H1 (cell line): ENCODE data around the gene INTS1. TPM values are rescaled to one million over a fixed set of nuclear protein-coding genes. Genes with fewer than 3 reads are reported as not detected.

Source experiments
- CTCF ChIA-PET: fragments of 300-600 bp; sonication (Branson Sonifier 250); formaldehyde crosslinking; loops from one replicate; lab custom pipeline; 2021; ENCODE audit not compliant: partially characterized antibody; lab: Charles Lee
- POLR2A ChIA-PET: fragments of 300-600 bp; sonication (Branson Sonifier 250); formaldehyde crosslinking; loops from one replicate; lab custom pipeline; 2021; ENCODE audit warnings: inconsistent platforms; ENCODE audit not compliant: partially characterized antibody; lab: Charles Lee
- DNase-seq, 2 experiments: peaks; one replicate each; pipeline versions ENCODE4 v3.0.0 to v3.0.0-alpha.2; 2010 to 2022; ENCODE audit warnings: low spot score in 2 of 2, low read depth in 1 of 2, mixed read lengths in 1 of 2
- FAIRE-seq: peaks from 2 replicates; lab custom pipeline; 2011; peaks lifted over from hg19 to GRCh38; lab: Jason Lieb, UNC
- H2AFZ ChIP-seq: 2 replicates; pipeline ENCODE4 v1.8.1; 2012; ENCODE audit warnings: low read length, inconsistent platforms
- H2AK5ac ChIP-seq: 2 replicates; pipeline ENCODE4 v1.6.1; 2013; ENCODE audit warnings: low read depth, low read length
- H2BK120ac ChIP-seq: replicated peaks from 2 replicates; pipeline ENCODE3; 2013; ENCODE audit warnings: low read depth, low read length, inconsistent platforms
- H2BK12ac ChIP-seq: 2 replicates; pipeline ENCODE4 v1.6.1; 2013; ENCODE audit warnings: low read depth, low read length
- H2BK15ac ChIP-seq: 2 replicates; pipeline ENCODE4 v1.6.1; 2013; ENCODE audit warnings: low read length
- H2BK20ac ChIP-seq: 2 replicates; pipeline ENCODE4 v1.6.1; 2013; ENCODE audit warnings: low read length
- H2BK5ac ChIP-seq: 2 replicates; pipeline ENCODE4 v1.6.1; 2013; ENCODE audit warnings: low read depth, low read length
- H3K14ac ChIP-seq: 2 replicates; pipeline ENCODE4 v1.6.1; 2013; ENCODE audit warnings: inconsistent platforms; ENCODE audit not compliant: insufficient read length
- H3K18ac ChIP-seq: 2 replicates; pipeline ENCODE4 v1.6.1; 2013; ENCODE audit warnings: low read length; ENCODE audit errors: extremely low read depth
- H3K23ac ChIP-seq: 2 replicates; pipeline ENCODE4 v1.6.1; 2013; ENCODE audit warnings: inconsistent platforms; ENCODE audit not compliant: insufficient read length
- H3K23me2 ChIP-seq: 2 replicates; pipeline ENCODE4 v1.6.1; 2013; ENCODE audit warnings: low read depth, low read length
- H3K27ac ChIP-seq: 2 replicates; pipeline ENCODE4 v1.6.1; 2011; ENCODE audit warnings: low read depth, low read length, inconsistent platforms
- H3K27me3 ChIP-seq, 4 experiments: replicated peaks in 1 of 4; 1 replicate in 1 of 4; 2 replicates in 3 of 4; pipeline versions ENCODE4 v1.6.1 to v1.8.1; 2011 to 2013; ENCODE audit warnings: low read length in 3 of 4, mild to moderate bottlenecking in 3 of 4, inconsistent platforms in 2 of 4, mixed read lengths in 2 of 4, moderate library complexity in 1 of 4; ENCODE audit not compliant: control insufficient read depth in 3 of 4, insufficient read depth in 3 of 4; ENCODE audit errors: extremely low read depth in 1 of 4
- H3K36me3 ChIP-seq, 4 experiments: 2 replicates each; pipeline versions ENCODE4 v1.6.1 to v1.8.1; 2011 to 2013; ENCODE audit warnings: mild to moderate bottlenecking in 4 of 4, low read length in 3 of 4, moderate library complexity in 2 of 4, control low read depth in 1 of 4, inconsistent platforms in 1 of 4; ENCODE audit not compliant: insufficient read depth in 4 of 4, control insufficient read depth in 2 of 4
- H3K4ac ChIP-seq: replicated peaks from 2 replicates; pipeline ENCODE3; 2013; ENCODE audit warnings: low read length, low read depth, mixed read lengths, inconsistent platforms; ENCODE audit not compliant: insufficient read length
- H3K4me1 ChIP-seq, 4 experiments: replicated peaks in 1 of 4; 1 replicate in 1 of 4; 2 replicates in 3 of 4; pipeline versions ENCODE4 v1.6.1 to v1.8.1; 2011 to 2013; ENCODE audit warnings: low read length in 3 of 4, inconsistent platforms in 2 of 4, mixed read lengths in 1 of 4; ENCODE audit not compliant: insufficient read depth in 4 of 4, control insufficient read depth in 3 of 4
- H3K4me2 ChIP-seq, 2 experiments: 2 replicates each; pipeline versions ENCODE4 v1.6.1 to v1.8.1; 2011 to 2013; ENCODE audit warnings: low read depth in 2 of 2, low read length in 2 of 2, control low read depth in 1 of 2, inconsistent platforms in 1 of 2, mild to moderate bottlenecking in 1 of 2; ENCODE audit not compliant: insufficient read depth in 1 of 2
- H3K4me3 ChIP-seq, 4 experiments: fragments of 200-600, 300-600 bp in 1 of 4; sonication (generic), shearing (Covaris generic), sonication (Bioruptor Twin) in 1 of 4; 2 replicates each; pipeline versions ENCODE4 v1.5.1 to v1.8.1; 2011 to 2016; ENCODE audit warnings: low read length in 4 of 4, low read depth in 3 of 4, control low read depth in 2 of 4, inconsistent platforms in 2 of 4, mild to moderate bottlenecking in 2 of 4, mixed read lengths in 1 of 4, moderate library complexity in 1 of 4; ENCODE audit not compliant: insufficient read depth in 2 of 4; ENCODE audit errors: extremely low read depth in 1 of 4
- H3K56ac ChIP-seq: replicated peaks from 2 replicates; pipeline ENCODE3; 2013; ENCODE audit warnings: low read depth, mild to moderate bottlenecking, mixed read lengths, low read length, inconsistent platforms; ENCODE audit not compliant: insufficient read length
- H3K79me1 ChIP-seq: 2 replicates; pipeline ENCODE4 v1.6.1; 2013; ENCODE audit warnings: low read depth, low read length, control low read depth
- H3K79me2 ChIP-seq, 2 experiments: 2 replicates each; pipeline versions ENCODE4 v1.6.1 to v1.8.1; 2012 to 2013; ENCODE audit warnings: low read length in 2 of 2, mild to moderate bottlenecking in 2 of 2, inconsistent platforms in 1 of 2; ENCODE audit not compliant: insufficient read depth in 2 of 2, control insufficient read depth in 1 of 2
- H3K9ac ChIP-seq, 4 experiments: replicated peaks in 1 of 4; 1 replicate in 1 of 4; 2 replicates in 3 of 4; pipeline versions ENCODE4 v1.6.1 to v1.8.1; 2011 to 2013; ENCODE audit warnings: low read depth in 3 of 4, low read length in 3 of 4, control low read depth in 2 of 4, mild to moderate bottlenecking in 2 of 4, moderate library complexity in 2 of 4, inconsistent platforms in 1 of 4; ENCODE audit errors: extremely low read depth in 1 of 4
- H3K9me3 ChIP-seq, 2 experiments: 2 replicates each; pipeline versions ENCODE4 v1.6.1 to v1.8.1; 2012 to 2013; ENCODE audit warnings: mild to moderate bottlenecking in 2 of 2, moderate library complexity in 2 of 2, control low read depth in 1 of 2, inconsistent platforms in 1 of 2, low read depth in 1 of 2, low read length in 1 of 2, mixed read lengths in 1 of 2; ENCODE audit not compliant: insufficient read depth in 2 of 2
- H4K20me1 ChIP-seq, 2 experiments: replicated peaks in 1 of 2; 2 replicates each; pipeline versions ENCODE3 to v1.8.1; 2011 to 2013; ENCODE audit warnings: inconsistent platforms in 2 of 2, low read length in 2 of 2, mild to moderate bottlenecking in 1 of 2; ENCODE audit not compliant: insufficient read depth in 2 of 2, control insufficient read depth in 1 of 2
- H4K5ac ChIP-seq: 2 replicates; pipeline ENCODE4 v1.6.1; 2013; ENCODE audit warnings: low read length, low read depth, mixed read lengths, inconsistent platforms; ENCODE audit not compliant: insufficient read length
- H4K8ac ChIP-seq: 2 replicates; pipeline ENCODE4 v1.8.0; 2013; ENCODE audit warnings: mild to moderate bottlenecking, moderate library complexity, low read length, inconsistent platforms; ENCODE audit not compliant: insufficient read depth; ENCODE audit errors: extremely low read depth
- H4K91ac ChIP-seq: replicated peaks from 2 replicates; pipeline ENCODE3; 2013; ENCODE audit warnings: low read length, mixed read lengths, inconsistent platforms; ENCODE audit not compliant: insufficient read length
- ASH2L ChIP-seq: fragments of 200-600, 300-600 bp; sonication (generic); IDR thresholded peaks from one replicate; pipeline ENCODE4 v1.7.1; 2017; ENCODE audit warnings: low read length
- BRCA1 ChIP-seq: IDR thresholded peaks from 2 replicates; pipeline ENCODE4 v1.6.1; 2012; ENCODE audit warnings: low read depth, low read length, improper control_type of control experiment
- CBX5 ChIP-seq: fragments of 300-800, 300-1000 bp; sonication (generic); IDR thresholded peaks from 2 replicates; pipeline ENCODE4 v1.7.1; 2016; ENCODE audit warnings: antibody characterized with exemption, low read length, low read depth
- CEBPB ChIP-seq: IDR thresholded peaks from 2 replicates; pipeline ENCODE4 v1.6.1; 2012; ENCODE audit warnings: low read depth, low read length
- CHD1 ChIP-seq: IDR thresholded peaks from 2 replicates; pipeline ENCODE4 v1.6.1; 2012; ENCODE audit warnings: low read depth, low read length, improper control_type of control experiment
- CHD2 ChIP-seq: IDR thresholded peaks from 2 replicates; pipeline ENCODE4 v1.6.1; 2012; ENCODE audit warnings: low read length, improper control_type of control experiment
- FOSL1 ChIP-seq: IDR thresholded peaks from 2 replicates; pipeline ENCODE4 v1.6.1; 2011; ENCODE audit warnings: mild to moderate bottlenecking, low read depth, low read length, moderate library complexity; ENCODE audit not compliant: insufficient read depth
- MAX ChIP-seq: IDR thresholded peaks from 2 replicates; pipeline ENCODE4 v1.6.1; 2012; ENCODE audit warnings: inconsistent platforms
- RNF2 ChIP-seq: fragments of 200-900, 300-1000 bp; sonication (generic); IDR thresholded peaks from 2 replicates; pipeline ENCODE4 v1.7.1; 2016; ENCODE audit warnings: borderline replicate concordance, low read depth, mild to moderate bottlenecking, antibody characterized with exemption, low read length; ENCODE audit not compliant: poor library complexity, severe bottlenecking; ENCODE audit errors: missing control alignments
- SIRT6 ChIP-seq: IDR thresholded peaks from one replicate; pipeline ENCODE4 v1.7.1; 2012; ENCODE audit warnings: low read length, inconsistent platforms
- SIX5 ChIP-seq: IDR thresholded peaks from 2 replicates; pipeline ENCODE4 v1.6.1; 2011; ENCODE audit warnings: mild to moderate bottlenecking, low read depth, low read length
- SP2 ChIP-seq: IDR thresholded peaks from 2 replicates; pipeline ENCODE4 v1.6.1; 2012; ENCODE audit warnings: mild to moderate bottlenecking, low read length, inconsistent platforms
- USF2 ChIP-seq: IDR thresholded peaks from 2 replicates; pipeline ENCODE4 v1.6.1; 2011; ENCODE audit warnings: low read length, improper control_type of control experiment
- ZNF274 ChIP-seq: IDR thresholded peaks from 2 replicates; pipeline ENCODE4 v1.7.0; 2012; ENCODE audit warnings: low read length, borderline replicate concordance; ENCODE audit errors: extremely low read depth
- WGBS, 2 experiments: shearing (Covaris generic) in 1 of 2; methylation state at CpG; one replicate each; pipeline versions ENCODE4 v1.1.6 to v1.1.7; 2013 to 2015; ENCODE audit warnings: low lambda C conversion rate in 2 of 2, mixed read lengths in 2 of 2, inconsistent platforms in 1 of 2, low coverage in 1 of 2, missing lambda C conversion rate in 1 of 2; ENCODE audit not compliant: insufficient replicate concordance in 2 of 2, insufficient coverage in 1 of 2, insufficient read length in 1 of 2; ENCODE audit errors: extremely low coverage in 1 of 2, missing lambda C conversion rate in 1 of 2; 5-methylcytosine and 5-hydroxymethylcytosine counted together
- polyA plus RNA-seq, 7 experiments: library from polyadenylated mRNA; depleted of rRNA in 3 of 7; stranded (reverse) in 5 of 7; unstranded in 2 of 7; fragments of >200 nt in 5 of 7; fragments of 200-250 nt in 2 of 7; gene quantifications; 1 replicate in 5 of 7; 2 replicates in 1 of 7; 4 replicates in 1 of 7; pipeline versions ENCODE4 v1.2.1 to v1.2.3, GENCODE V29; 2011 to 2013; ENCODE audit warnings: missing spikeins in 2 of 7, mixed read lengths in 2 of 7
- total RNA-seq: library from RNA; stranded (reverse); fragmentation: NEBNext Ultra II Directional; extraction: Animal tissue kit (Norgen Biotek cat#: 25700); gene quantifications from 2 replicates; pipeline ENCODE4 v1.2.1, GENCODE V29; 2021

INTS1 gene
- total and polyA plus RNA-seq, 2 of the 8 experiments (the other 6 are each of a cell fraction or from before 2014, with no cell fraction given): 76.9 to 104 TPM

- H3K4me3 ChIP-seq: no peak overlapping the region
- CTCF ChIA-PET: interaction anchor here (0.7 to 4.2 kb wide), 4 partner anchors 17 to 65 kb away, joined by 3 to 38 read pairs (median 3); partner anchors contain the start of gene TMEM184A
- TF ChIP-seq MAX: no peak
- no peak for TF ChIP-seq RNF2
- no peak for TF ChIP-seq CBX5
- no peak for TF ChIP-seq CEBPB
- TF ChIP-seq ZNF274: no peak
- no peak for TF ChIP-seq SIRT6
- TF ChIP-seq ASH2L: no peak
- no peak for TF ChIP-seq CHD2
- TF ChIP-seq SP2: no peak
- TF ChIP-seq FOSL1: no peak
- TF ChIP-seq BRCA1: no peak
- TF ChIP-seq SIX5: no peak
- no peak for TF ChIP-seq CHD1
- TF ChIP-seq USF2: no peak
Observed at GRCh38 chr7:1490837-1491236, 13.4 kb downstream of the INTS1 start.

More at GRCh38 chr7:1490837-1491236, 13.4 kb downstream of the INTS1 start:
- no peak overlapping the region for H3K18ac ChIP-seq
- 97% methylated on average over 17 of the region's 19 CpGs; no CpG with 5 or more reads in 1 of the 2 experiments for WGBS, 2 experiments
- FAIRE-seq (no peak), DNase-seq (no peak)
- no peak overlapping the region for H2BK5ac ChIP-seq
- no peaks in the 10 kb centered on the region for H3K79me2 ChIP-seq
- H2AFZ ChIP-seq: no peak overlapping the region
- H3K4me2 ChIP-seq: no peak overlapping the region
- H3K4me1 ChIP-seq: no peaks in the 10 kb centered on the region
- H3K79me1 ChIP-seq: no peaks in the 10 kb centered on the region
- H3K27me3 ChIP-seq: no peaks in the 10 kb centered on the region
- POLR2A ChIA-PET: interaction anchor here (1.1 to 5.0 kb wide), 2 partner anchors 14 to 45 kb away, joined by 3 to 43 read pairs; no protein-coding TSS in a partner anchor
- H4K8ac ChIP-seq: no peak overlapping the region
- H4K20me1 ChIP-seq: peaks cover 6 to 16% of the 10 kb centered on the region in 2 experiments
- H2AK5ac ChIP-seq: no peak overlapping the region
- H2BK20ac ChIP-seq: no peak overlapping the region
- H2BK12ac ChIP-seq: no peak overlapping the region
- no peak overlapping the region for H3K56ac ChIP-seq
- no peaks in the 10 kb centered on the region for H3K9me3 ChIP-seq
- no peak overlapping the region for H4K5ac ChIP-seq
- H4K91ac ChIP-seq: no peak overlapping the region
- H2BK15ac ChIP-seq: no peak overlapping the region
- no peak overlapping the region for H3K4ac ChIP-seq
- no peak overlapping the region for H3K14ac ChIP-seq
- H3K23me2 ChIP-seq: no peaks in the 10 kb centered on the region
- no peak overlapping the region for H3K27ac ChIP-seq
- peaks cover 13 to 65% (median 32%) of the 10 kb centered on the region in 4 experiments for H3K36me3 ChIP-seq
- no peak overlapping the region for H2BK120ac ChIP-seq
- H3K23ac ChIP-seq: no peak overlapping the region
- no peak overlapping the region for H3K9ac ChIP-seq
